Spleen (tissue), 7 donors: ENCODE measurements around the gene PPP6R3.

ENCODE experiments used
- POLR2A ChIP-seq, 3 donors: fragments of 450-650 bp; IDR thresholded peaks; one replicate each; pipeline ENCODE4 v1.5.1; 2017; ENCODE audit warnings: antibody characterized with exemption in 3 of 3, mild to moderate bottlenecking in 1 of 3
- POLR2AphosphoS5 ChIP-seq, 3 donors: sonication (generic); formaldehyde crosslinking; IDR thresholded peaks; one replicate each; pipeline ENCODE4 v1.5.1; 2017; ENCODE audit warnings: antibody characterized with exemption in 3 of 3
- TF ChIP-seq, protein P1 (sequence below), 11 experiments: fragments of 200-600 bp in 7 of 11; fragments of 450-650 bp in 4 of 11; sonication (generic) in 4 of 11; IDR thresholded peaks in 8 of 11; conservative IDR thresholded peaks in 3 of 11; 1 replicate in 7 of 11; 2 replicates in 4 of 11; pipeline versions ENCODE4 v1.4.0 to v1.8.0; 2016 to 2021; ENCODE audit warnings: antibody characterized with exemption in 11 of 11, inconsistent platforms in 4 of 11, mild to moderate bottlenecking in 1 of 11
- donor health status: DM: no; HTN: no; CAD: no; lungs with moderate emphysema.
- donor health status: DM: no; HTN: no; CAD: no.
- donor health status: DM: no; HTN: no; CAD: no.

DNA sequence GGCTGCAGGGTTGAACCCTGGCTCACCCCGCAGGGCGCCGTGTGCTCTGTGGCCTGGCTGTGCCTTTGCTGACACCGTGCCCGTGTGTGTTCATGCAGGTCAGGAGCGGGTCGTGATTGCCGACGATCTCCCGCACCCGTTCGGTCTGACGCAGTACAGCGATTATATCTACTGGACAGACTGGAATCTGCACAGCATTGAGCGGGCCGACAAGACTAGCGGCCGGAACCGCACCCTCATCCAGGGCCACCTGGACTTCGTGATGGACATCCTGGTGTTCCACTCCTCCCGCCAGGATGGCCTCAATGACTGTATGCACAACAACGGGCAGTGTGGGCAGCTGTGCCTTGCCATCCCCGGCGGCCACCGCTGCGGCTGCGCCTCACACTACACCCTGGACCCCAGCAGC, 47.0 kb upstream of the PPP6R3 start:
- TF ChIP-seq, protein P1, sequence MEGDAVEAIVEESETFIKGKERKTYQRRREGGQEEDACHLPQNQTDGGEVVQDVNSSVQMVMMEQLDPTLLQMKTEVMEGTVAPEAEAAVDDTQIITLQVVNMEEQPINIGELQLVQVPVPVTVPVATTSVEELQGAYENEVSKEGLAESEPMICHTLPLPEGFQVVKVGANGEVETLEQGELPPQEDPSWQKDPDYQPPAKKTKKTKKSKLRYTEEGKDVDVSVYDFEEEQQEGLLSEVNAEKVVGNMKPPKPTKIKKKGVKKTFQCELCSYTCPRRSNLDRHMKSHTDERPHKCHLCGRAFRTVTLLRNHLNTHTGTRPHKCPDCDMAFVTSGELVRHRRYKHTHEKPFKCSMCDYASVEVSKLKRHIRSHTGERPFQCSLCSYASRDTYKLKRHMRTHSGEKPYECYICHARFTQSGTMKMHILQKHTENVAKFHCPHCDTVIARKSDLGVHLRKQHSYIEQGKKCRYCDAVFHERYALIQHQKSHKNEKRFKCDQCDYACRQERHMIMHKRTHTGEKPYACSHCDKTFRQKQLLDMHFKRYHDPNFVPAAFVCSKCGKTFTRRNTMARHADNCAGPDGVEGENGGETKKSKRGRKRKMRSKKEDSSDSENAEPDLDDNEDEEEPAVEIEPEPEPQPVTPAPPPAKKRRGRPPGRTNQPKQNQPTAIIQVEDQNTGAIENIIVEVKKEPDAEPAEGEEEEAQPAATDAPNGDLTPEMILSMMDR (IDR thresholded peaks at IDR 0.05 in 8 of 11, conservative IDR thresholded peaks at IDR 0.05 in 3 of 11) = no peak
- TF ChIP-seq POLR2A (IDR thresholded peaks at IDR 0.05) = no peak
- TF ChIP-seq POLR2AphosphoS5 (IDR thresholded peaks at IDR 0.05) = peak in 1 of 3 donors; percentile 7
